HEK293 (cell line): ENCODE measurements around the gene MTX1.

Experiments
- CTCF ChIA-PET: fragments of 350-600 bp; formaldehyde crosslinking; extraction: SDS; loops from one replicate; lab custom pipeline; 2021; ENCODE audit warnings: antibody characterized with exemption; lab: Yijun Ruan, JAX
- POLR2A ChIA-PET: fragments of 300-600 bp; formaldehyde crosslinking; extraction: SDS; loops from one replicate; lab custom pipeline; 2020; ENCODE audit warnings: antibody characterized with exemption, inconsistent platforms; lab: Yijun Ruan, JAX
- H3K27ac ChIP-seq: fragments of 200-500 bp; sonication (Bioruptor generic); 2 replicates; pipeline ENCODE4 v1.5.1; 2014; ENCODE audit warnings: low read depth, low read length, control low read depth, inconsistent platforms; ENCODE audit errors: extremely low read depth
- H3K36me3 ChIP-seq, 2 experiments: fragments of 200-500 bp in 1 of 2; sonication (Bioruptor generic) in 1 of 2; 1 replicate in 1 of 2; 2 replicates in 1 of 2; pipeline ENCODE4 v1.5.1; 2014 to 2017; ENCODE audit warnings: inconsistent platforms in 2 of 2, low read length in 2 of 2; ENCODE audit not compliant: control insufficient read depth in 2 of 2, insufficient read depth in 1 of 2
- H3K4me1 ChIP-seq: fragments of 200-500 bp; sonication (Bioruptor generic); 2 replicates; pipeline ENCODE4 v1.5.1; 2014; ENCODE audit warnings: mild to moderate bottlenecking, low read length, inconsistent platforms; ENCODE audit not compliant: control insufficient read depth, insufficient read depth
- H3K4me3 ChIP-seq: 2 replicates; pipeline ENCODE4 v1.5.1; 2011; ENCODE audit warnings: low read depth, mild to moderate bottlenecking, control low read depth, low read length, moderate library complexity
- H3K9me3 ChIP-seq: fragments of 200-500 bp; sonication (Bioruptor generic); 2 replicates; pipeline ENCODE4 v1.5.1; 2014; ENCODE audit warnings: low read depth, low read length, inconsistent platforms; ENCODE audit not compliant: control insufficient read depth, insufficient read depth
- EGR2 ChIP-seq: fragments of 450-650 bp; formaldehyde crosslinking; IDR thresholded peaks from 2 replicates; pipeline ENCODE4 v1.5.1; 2016; ENCODE audit warnings: low read depth, missing biosample characterization, missing genetic modification characterization
- FEZF1 ChIP-seq: fragments of 450-650 bp; formaldehyde crosslinking; IDR thresholded peaks from 2 replicates; pipeline ENCODE4 v1.5.1; 2016; ENCODE audit warnings: missing biosample characterization, missing genetic modification characterization
- GLI2 ChIP-seq: fragments of 450-650 bp; formaldehyde crosslinking; IDR thresholded peaks from 2 replicates; pipeline ENCODE4; 2017; ENCODE audit warnings: missing biosample characterization, missing genetic modification characterization, low read depth, borderline replicate concordance
- GLIS1 ChIP-seq: fragments of 450-650 bp; formaldehyde crosslinking; IDR thresholded peaks from 2 replicates; pipeline ENCODE4 v1.5.1; 2016; ENCODE audit warnings: missing biosample characterization, missing genetic modification characterization
- KLF1 ChIP-seq: fragments of 450-650 bp; formaldehyde crosslinking; IDR thresholded peaks from 2 replicates; pipeline ENCODE4 v1.5.1; 2016; ENCODE audit warnings: missing biosample characterization, missing genetic modification characterization
- PATZ1 ChIP-seq: fragments of 450-650 bp; formaldehyde crosslinking; IDR thresholded peaks from 2 replicates; pipeline ENCODE4 v1.5.1; 2016; ENCODE audit warnings: missing biosample characterization, missing genetic modification characterization
- SP7 ChIP-seq: fragments of 450-650 bp; formaldehyde crosslinking; IDR thresholded peaks from 2 replicates; pipeline ENCODE4 v1.5.1; 2016; ENCODE audit warnings: missing biosample characterization, missing genetic modification characterization
- YY1 ChIP-seq: fragments of 450-650 bp; formaldehyde crosslinking; IDR thresholded peaks from 2 replicates; pipeline ENCODE4 v1.5.1; 2018; ENCODE audit warnings: missing biosample characterization, missing genetic modification characterization
- ZBTB11 ChIP-seq: fragments of 450-650 bp; formaldehyde crosslinking; conservative IDR thresholded peaks from 2 replicates; pipeline ENCODE4 v1.5.1; 2016; ENCODE audit warnings: low read depth, missing biosample characterization, missing genetic modification characterization
- ZBTB17 ChIP-seq: fragments of 450-650 bp; formaldehyde crosslinking; IDR thresholded peaks from 2 replicates; pipeline ENCODE4 v1.5.1; 2016; ENCODE audit warnings: missing biosample characterization, missing genetic modification characterization
- ZBTB44 ChIP-seq: fragments of 450-650 bp; IDR thresholded peaks from 2 replicates; pipeline ENCODE4 v1.5.1; 2018; ENCODE audit warnings: missing biosample characterization, mild to moderate bottlenecking, missing genetic modification characterization
- ZBTB49 ChIP-seq: fragments of 450-650 bp; formaldehyde crosslinking; IDR thresholded peaks from 2 replicates; pipeline ENCODE4 v1.5.1; 2016; ENCODE audit warnings: missing biosample characterization, missing genetic modification characterization, low read depth
- ZFHX2 ChIP-seq: fragments of 450-650 bp; formaldehyde crosslinking; conservative IDR thresholded peaks from 2 replicates; pipeline ENCODE4 v1.5.1; 2016; ENCODE audit warnings: missing biosample characterization, missing genetic modification characterization
- ZFP69B ChIP-seq: fragments of 450-650 bp; formaldehyde crosslinking; IDR thresholded peaks from 2 replicates; pipeline ENCODE4 v1.5.1; 2016; ENCODE audit warnings: missing biosample characterization, missing genetic modification characterization
- ZIC2 ChIP-seq: fragments of 450-650 bp; formaldehyde crosslinking; IDR thresholded peaks from 2 replicates; pipeline ENCODE4 v1.5.1; 2016; ENCODE audit warnings: missing biosample characterization, missing genetic modification characterization
- ZNF155 ChIP-seq: fragments of 450-650 bp; formaldehyde crosslinking; IDR thresholded peaks from 2 replicates; pipeline ENCODE4 v1.5.1; 2016; ENCODE audit warnings: missing biosample characterization, missing genetic modification characterization
- ZNF16 ChIP-seq: fragments of 450-650 bp; formaldehyde crosslinking; IDR thresholded peaks from 2 replicates; pipeline ENCODE4 v1.5.1; 2016; ENCODE audit warnings: low read depth, missing biosample characterization, missing genetic modification characterization
- ZNF18 ChIP-seq: fragments of 450-650 bp; formaldehyde crosslinking; IDR thresholded peaks from 2 replicates; pipeline ENCODE4 v1.5.1; 2016; ENCODE audit warnings: missing biosample characterization, missing genetic modification characterization
- ZNF341 ChIP-seq: fragments of 450-650 bp; formaldehyde crosslinking; IDR thresholded peaks from 2 replicates; pipeline ENCODE4; 2016; ENCODE audit warnings: low read depth, missing biosample characterization, missing genetic modification characterization
- ZNF366 ChIP-seq: fragments of 450-650 bp; formaldehyde crosslinking; conservative IDR thresholded peaks from 2 replicates; pipeline ENCODE4 v1.5.1; 2016; ENCODE audit warnings: missing biosample characterization, missing genetic modification characterization
- ZNF600 ChIP-seq: fragments of 450-650 bp; formaldehyde crosslinking; IDR thresholded peaks from 2 replicates; pipeline ENCODE4 v1.5.1; 2016; ENCODE audit warnings: missing biosample characterization, missing genetic modification characterization
- ZNF692 ChIP-seq: fragments of 450-650 bp; formaldehyde crosslinking; IDR thresholded peaks from 2 replicates; pipeline ENCODE4 v1.5.1; 2016; ENCODE audit warnings: missing biosample characterization, missing genetic modification characterization
- ZSCAN16 ChIP-seq: fragments of 450-650 bp; formaldehyde crosslinking; IDR thresholded peaks from 2 replicates; pipeline ENCODE4 v1.5.1; 2016; ENCODE audit warnings: missing biosample characterization, missing genetic modification characterization

MTX1 gene

GRCh38 chr1:155256058-155256852, 47.8 kb downstream of the MTX1 start:
- peak overlapping the region; percentile 72; the same call in 1 of the 2 replicates for H3K27ac ChIP-seq
- H3K4me1 ChIP-seq, result no peaks in the 10 kb centered on the region
- H3K4me3 ChIP-seq, result no peak overlapping the region
- ChIA-PET CTCF (interaction anchor here (0.8 to 1.5 kb wide), 4 partner anchors 10 to 50 kb away, joined by 3 to 4 read pairs (median 4); no protein-coding TSS in a partner anchor), POLR2A (interaction anchor here (1.2 to 3.7 kb wide), 3 partner anchors 17 to 83 kb away, joined by 4 to 28 read pairs (median 8); partner anchors contain the start of genes CLK2 and KRTCAP2)
- no peaks in the 10 kb centered on the region for H3K9me3 ChIP-seq
- peaks cover 0 to 54% of the 10 kb centered on the region in 2 experiments; a peak in 2 of 3 replicates for H3K36me3 ChIP-seq
- TF ChIP-seq GLI2 (tag by site-specific recombination), result no peak
- peak; percentile 89 for TF ChIP-seq ZNF692
- TF ChIP-seq ZBTB49, result no peak
- TF ChIP-seq ZNF341 (tag by site-specific recombination), result peak; percentile 50
- TF ChIP-seq ZSCAN16 (tag by site-specific recombination), result no peak
- no peak for TF ChIP-seq FEZF1 (tag by site-specific recombination)
- TF ChIP-seq ZBTB44 (tag by site-specific recombination), result no peak
- TF ChIP-seq ZBTB17, result no peak
- peak; percentile 96 for TF ChIP-seq KLF1 (tag by site-specific recombination)
- peak; percentile 27; the same call in 1 of the 2 replicates for TF ChIP-seq ZNF366
- peak; percentile 61; the same call in 1 of the 2 replicates for TF ChIP-seq PATZ1
- TF ChIP-seq ZNF155 (tag by site-specific recombination), result no peak
- no peak for TF ChIP-seq ZNF16 (tag by site-specific recombination)
- peak; percentile 57; the same call in 1 of the 2 replicates for TF ChIP-seq SP7 (tag by site-specific recombination)
- TF ChIP-seq ZFP69B (tag by site-specific recombination), result peak; percentile 76
- TF ChIP-seq ZNF18, result no peak
- no peak for TF ChIP-seq ZBTB11 (tag by site-specific recombination)
- peak; percentile 69; the same call in 1 of the 2 replicates for TF ChIP-seq ZNF600
- TF ChIP-seq EGR2, result peak; percentile 36
- peak; percentile 35 for TF ChIP-seq GLIS1 (tag by site-specific recombination)
- TF ChIP-seq YY1 (tag by site-specific recombination), result no peak
- TF ChIP-seq ZFHX2 (tag by site-specific recombination), result peak; percentile 76
- TF ChIP-seq ZIC2 (tag by site-specific recombination), result 0 out of 2 replicates have a peak, but pooled peaks have one; percentile 30
